HG03159 (cell line): ENCODE results near the gene PADI6.
"Not testable (repeated sequence)": the region's sequence is repeated elsewhere in the genome, so short reads cannot be mapped to it uniquely, and the experiment has no call there.

ENCODE experiments used
- ATAC-seq: cut with Tn5 transposase; IDR thresholded peaks from one replicate; pipeline ENCODE4 v1.9.1; 2021; ENCODE audit warnings: mild to moderate bottlenecking, moderate library complexity; ENCODE audit not compliant: unreplicated experiment

The PADI6 gene

DNA sequence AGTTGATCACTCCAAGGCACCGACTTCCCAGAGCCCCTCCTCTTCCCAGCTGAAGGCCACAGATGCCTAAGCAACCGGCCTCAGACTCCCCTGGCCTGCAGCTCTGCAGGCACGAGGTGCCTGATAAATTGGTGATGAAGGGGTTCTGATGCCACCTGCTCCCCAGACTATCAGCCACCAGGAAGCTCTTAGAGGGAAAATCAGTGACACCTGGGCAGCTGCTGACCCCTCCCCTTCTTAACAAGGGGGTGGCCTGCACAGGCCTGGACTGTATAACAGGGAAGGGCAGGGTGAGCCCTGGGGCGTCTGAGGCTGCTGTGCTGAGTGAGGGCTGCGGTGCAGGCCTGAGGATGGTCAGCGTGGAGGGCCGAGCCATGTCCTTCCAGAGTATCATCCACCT lies at the start of gene PADI6:
PADI6 (plus strand) TSS at position 301 of the 400 bp plus-strand sequence; CDS start at position 351, 50 bp downstream.
- no peak for ATAC-seq

- no peak for ATAC-seq
These were observed 43.1 kb upstream of the PADI6 start for GRCh38 chr1:17328855-17329254.

GRCh38 chr1:17329610-17330009 lies 42.4 kb upstream of the PADI6 start:
- ATAC-seq: no peak

DNA sequence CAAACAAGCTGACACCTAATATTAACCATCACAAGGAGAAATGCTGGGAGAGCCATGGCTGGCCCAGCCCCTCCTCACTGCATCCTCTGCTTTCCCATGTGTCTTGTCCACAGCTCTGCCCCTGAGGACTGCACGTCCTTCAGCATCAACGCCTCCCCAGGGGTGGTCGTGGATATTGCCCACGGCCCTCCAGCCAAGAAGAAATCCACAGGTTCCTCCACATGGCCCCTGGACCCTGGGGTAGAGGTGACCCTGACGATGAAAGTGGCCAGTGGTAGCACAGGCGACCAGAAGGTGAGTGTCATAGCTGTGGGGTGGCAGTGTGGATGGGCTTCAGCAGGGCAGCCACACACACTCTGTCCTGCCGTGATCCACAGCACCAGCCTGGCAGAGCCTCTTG lies 41.1 kb upstream of the PADI6 start:
- no peak for ATAC-seq

GRCh38 chr1:17333081-17333480 lies 38.9 kb upstream of the PADI6 start:
- ATAC-seq: no peak

DNA sequence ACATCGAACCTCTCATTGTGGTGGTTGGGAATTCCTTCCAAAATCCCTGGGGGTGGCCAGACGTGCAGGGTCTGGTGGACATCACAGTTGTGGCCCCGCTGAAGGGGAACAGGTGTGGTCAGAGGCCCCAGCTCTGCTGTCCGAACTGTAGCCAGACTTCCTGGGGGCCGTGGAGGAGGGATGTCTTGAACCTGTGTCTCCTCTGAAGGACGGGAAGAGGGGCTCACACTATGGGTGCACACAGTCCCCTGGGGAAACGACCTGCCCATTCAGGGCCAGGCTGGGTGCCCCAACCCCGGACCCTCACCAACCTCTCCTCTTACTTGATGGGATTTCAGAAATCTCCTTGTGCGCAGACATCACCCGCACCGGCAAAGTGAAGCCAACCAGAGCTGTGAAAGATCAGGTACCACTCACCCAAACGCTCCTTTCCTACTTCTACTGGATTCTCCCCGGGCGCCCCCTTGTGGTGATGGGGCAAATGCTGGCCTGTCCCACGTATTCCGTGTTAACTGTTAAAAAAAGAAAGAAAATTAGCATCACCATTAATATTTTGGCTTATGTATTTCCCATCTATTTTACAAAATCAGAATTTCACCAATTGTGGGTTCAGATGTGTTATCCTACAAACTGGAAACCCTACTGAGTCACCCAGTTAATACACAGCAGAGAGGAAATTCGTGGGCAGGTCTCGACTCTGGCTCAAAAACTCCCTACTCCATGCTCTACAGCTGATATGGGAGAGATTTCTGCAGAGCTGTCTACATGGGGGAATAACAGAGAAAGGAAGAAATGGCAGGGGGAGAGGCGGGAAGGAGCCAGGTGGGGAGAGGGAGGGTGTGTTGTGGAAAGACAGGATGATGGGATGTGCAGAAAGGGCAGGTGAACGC lies 35.9 kb upstream of the PADI6 start:
- no peak for ATAC-seq

DNA sequence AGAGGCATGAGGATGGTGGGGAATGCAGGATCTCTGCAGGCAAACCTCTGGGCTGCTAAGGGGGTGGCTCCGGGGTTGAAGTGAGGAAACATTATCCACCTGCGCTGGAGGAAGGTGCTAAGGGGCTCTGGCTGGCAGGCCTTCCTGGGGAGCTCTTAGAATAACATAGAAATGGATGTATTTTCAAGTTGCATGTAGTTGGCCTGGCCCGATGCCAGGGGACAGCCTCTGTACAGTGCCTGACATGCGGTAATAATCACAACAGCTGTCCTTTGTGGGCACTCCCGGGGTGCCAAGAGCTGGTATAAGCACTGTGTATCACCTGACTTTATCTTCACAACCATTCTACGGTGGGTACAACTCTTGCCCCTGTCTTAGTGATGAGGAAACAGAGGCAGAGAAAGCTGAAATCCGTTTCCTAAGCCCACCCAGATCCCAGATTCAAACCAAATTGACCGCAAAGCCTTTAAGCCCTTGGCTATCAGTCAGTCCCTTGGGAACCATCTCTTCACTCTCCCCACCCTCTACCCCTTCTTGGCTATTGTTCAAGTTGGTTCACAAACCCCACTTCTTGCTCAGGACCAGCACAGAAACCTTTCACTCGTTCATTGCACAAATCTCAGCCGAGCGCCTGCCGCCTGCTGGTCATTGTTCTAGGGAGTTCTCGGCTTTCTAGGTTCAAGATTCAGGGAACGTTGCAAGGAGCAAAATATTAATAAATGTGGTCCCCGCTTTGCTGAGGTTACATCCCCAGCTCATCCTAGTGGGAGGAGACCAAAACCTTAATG lies 33.1 kb upstream of the PADI6 start:
- no peak for ATAC-seq

DNA sequence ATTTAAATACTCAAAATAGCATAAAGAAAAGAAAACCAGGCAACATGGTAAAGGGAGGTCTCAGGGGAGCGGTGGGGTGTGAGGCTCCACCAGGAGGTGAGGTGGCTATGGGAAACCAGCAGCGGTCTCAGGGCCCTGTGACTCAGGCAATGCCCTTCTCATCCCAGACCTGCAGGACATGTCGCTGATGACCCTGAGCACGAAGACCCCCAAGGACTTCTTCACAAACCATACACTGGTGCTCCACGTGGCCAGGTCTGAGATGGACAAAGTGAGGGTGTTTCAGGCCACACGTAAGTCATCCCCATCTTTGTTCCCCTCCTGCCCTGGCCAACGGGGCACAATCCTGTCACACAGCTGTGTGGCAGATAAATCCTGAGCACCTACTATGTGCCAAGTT lies 32.5 kb upstream of the PADI6 start:
- ATAC-seq: no peak

DNA sequence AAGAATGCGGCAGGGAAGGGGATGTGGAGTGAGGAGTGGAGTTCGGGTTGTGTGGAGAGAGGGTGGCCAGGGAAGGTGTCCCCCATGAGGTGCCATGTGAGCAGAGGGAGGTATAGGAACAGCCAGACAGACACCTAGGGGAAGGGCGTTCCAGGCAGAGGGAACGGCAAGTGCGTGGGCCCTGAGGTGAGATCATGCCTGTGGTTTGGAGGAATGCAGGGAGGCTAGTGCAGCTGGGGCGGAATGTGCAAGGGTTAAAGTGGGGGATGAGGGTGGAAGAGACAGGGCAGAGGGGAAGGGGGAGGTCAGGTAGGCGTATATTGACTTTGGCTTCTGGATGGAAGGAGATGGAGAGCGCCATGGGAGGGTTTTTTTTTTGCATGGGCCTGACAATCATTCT lies 31.6 kb upstream of the PADI6 start:
- ATAC-seq: no peak

DNA sequence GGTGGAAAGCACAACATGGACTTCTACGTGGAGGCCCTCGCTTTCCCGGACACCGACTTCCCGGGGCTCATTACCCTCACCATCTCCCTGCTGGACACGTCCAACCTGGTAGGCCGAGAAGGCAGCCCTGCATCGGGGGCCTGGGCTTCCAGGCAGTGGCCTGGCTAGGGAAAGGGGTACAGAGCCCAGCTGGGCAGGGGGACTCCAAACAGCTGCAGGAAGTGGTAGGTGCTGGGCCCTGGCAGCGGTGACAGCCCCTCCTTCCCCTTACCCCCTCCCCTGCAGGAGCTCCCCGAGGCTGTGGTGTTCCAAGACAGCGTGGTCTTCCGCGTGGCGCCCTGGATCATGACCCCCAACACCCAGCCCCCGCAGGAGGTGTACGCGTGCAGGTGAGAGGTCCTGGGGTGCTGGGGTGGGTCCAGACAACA lies 30.0 kb upstream of the PADI6 start:
- no peak for ATAC-seq

DNA sequence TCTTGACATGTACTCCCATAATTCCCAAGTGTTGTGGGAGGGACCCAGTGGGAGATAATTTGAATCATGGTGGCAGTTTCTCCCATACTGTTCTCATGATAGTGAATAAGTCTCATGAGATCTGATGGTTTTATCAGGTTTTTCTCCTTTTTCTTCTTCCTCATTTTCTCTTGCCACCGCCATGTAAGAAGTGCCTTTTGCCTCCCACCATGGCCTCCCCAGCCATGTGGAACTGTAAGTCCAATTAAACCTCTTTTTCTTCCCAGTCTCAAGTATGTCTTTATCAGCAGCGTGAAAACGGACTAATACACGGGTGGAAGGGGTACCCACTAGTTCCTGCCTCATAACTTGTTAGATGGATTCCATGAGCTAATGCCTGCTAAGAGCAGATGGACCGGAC lies 26.5 kb upstream of the PADI6 start:
- not testable (repeated sequence) for ATAC-seq

GRCh38 chr1:17346046-17346789 lies 25.8 kb upstream of the PADI6 start:
- ATAC-seq: no peak

DNA sequence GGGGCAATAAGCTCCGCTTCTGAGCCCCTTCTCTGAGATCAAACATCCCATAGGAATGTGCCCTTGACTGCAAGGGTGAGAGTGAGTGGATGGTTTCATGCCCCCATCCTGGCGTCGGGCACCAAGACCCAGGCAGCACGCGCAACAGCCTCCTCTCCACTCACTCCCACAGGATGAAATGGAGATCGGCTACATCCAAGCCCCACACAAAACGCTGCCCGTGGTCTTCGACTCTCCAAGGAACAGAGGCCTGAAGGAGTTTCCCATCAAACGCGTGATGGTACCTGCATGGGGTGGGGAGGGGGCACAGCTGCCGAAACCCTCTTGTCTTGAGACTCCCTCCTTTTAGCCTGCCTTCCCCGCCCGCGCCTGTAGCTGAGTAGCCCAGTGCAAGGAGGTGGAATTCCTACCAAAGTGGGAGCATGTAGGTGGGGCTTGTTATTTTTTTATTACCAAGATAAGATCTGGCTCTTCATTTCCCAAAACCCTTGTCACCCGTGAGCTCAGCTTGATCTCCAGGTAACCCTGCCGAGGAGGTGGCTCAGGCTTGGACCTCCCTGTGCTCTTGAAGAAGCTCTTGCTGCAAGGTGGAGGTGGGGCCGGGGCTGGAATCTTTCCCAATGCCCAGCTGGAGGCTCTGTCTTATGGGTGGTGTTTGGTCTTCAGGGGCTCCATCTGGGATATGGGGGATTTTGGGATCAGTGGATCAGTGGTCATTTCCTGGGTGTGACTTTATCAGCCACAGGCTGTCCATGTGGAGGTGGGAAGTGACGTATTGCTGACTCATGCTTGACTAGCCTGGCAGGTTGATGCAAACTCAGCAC lies 24.0 kb upstream of the PADI6 start:
- no peak for ATAC-seq

GRCh38 chr1:17348593-17349234 lies 23.3 kb upstream of the PADI6 start:
- no peak for ATAC-seq

GRCh38 chr1:17350083-17350482 lies 21.9 kb upstream of the PADI6 start:
- no peak for ATAC-seq

- no peak for ATAC-seq
These were observed 21.0 kb upstream of the PADI6 start for GRCh38 chr1:17350928-17351446.

- no peak for ATAC-seq
These were observed 20.2 kb upstream of the PADI6 start for GRCh38 chr1:17351598-17352324.

DNA sequence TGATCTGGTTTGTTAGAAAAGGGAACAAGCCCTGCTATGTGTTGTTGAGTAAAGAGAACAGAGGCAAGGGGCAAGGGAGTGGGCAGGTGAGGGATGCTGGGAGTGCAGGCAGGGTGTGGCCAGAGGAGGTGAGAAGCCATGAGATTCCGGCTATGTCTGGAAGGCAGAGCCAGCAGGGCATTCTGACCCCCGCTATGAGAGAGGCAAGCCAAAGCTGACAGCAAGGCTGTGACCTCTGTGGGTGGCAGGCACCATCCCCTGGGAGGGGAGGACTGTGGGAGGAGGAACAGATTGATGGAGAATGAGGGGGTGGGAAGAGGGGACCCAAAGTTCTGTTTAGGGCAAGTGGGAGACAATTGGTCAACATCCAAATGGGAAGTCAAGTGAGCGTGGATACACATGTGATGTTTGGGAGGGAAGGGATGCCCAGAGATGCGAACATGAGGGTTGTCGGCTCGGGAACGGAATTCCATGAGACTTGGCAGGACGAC lies 19.5 kb upstream of the PADI6 start:
- no peak for ATAC-seq

- ATAC-seq: no peak
These were observed 16.1 kb upstream of the PADI6 start for GRCh38 chr1:17355898-17356297.
